Activated B cell treated with CpG ODN at 0.5 μM for 24 hours (primary cell): ENCODE results near the gene SORL1. TPM values are rescaled to one million over a fixed set of nuclear protein-coding genes. Genes with fewer than 3 reads are reported as not detected.
A peak's percentile ranks its signal among the peaks of the same experiment; 100 is the strongest.

Experiments
- ATAC-seq: fragments of 200-7000 bp; cut with Tn5 transposase; one replicate; pipeline ENCODE4 v1.10.0; 2021; ENCODE audit warnings: low read depth, mild to moderate bottlenecking, moderate library complexity
- CTCF ChIA-PET: fragments of 350-600 bp; sonication (Branson Sonifier 250); formaldehyde crosslinking; loops from one replicate; lab custom pipeline; 2021; ENCODE audit warnings: antibody characterized with exemption; lab: Charles Lee
- POLR2A ChIA-PET: fragments of 350-600 bp; sonication (Branson Sonifier 250); formaldehyde crosslinking; loops from one replicate; lab custom pipeline; 2021; ENCODE audit warnings: antibody characterized with exemption; lab: Charles Lee
- DNase-seq: peaks from one replicate; pipeline ENCODE4 v3.0.0; 2022
- H3K27ac Mint-ChIP-seq: one replicate; pipeline ENCODE4 v1.8.0; 2020; ENCODE audit warnings: mixed read lengths
- H3K27me3 Mint-ChIP-seq: one replicate; pipeline ENCODE4 v1.8.0; 2021; ENCODE audit warnings: mixed read lengths
- H3K36me3 Mint-ChIP-seq: one replicate; pipeline ENCODE4 v1.8.0; 2021; ENCODE audit warnings: low read depth, mixed read lengths
- H3K4me1 Mint-ChIP-seq: one replicate; pipeline ENCODE4 v1.8.0; 2021; ENCODE audit warnings: mixed read lengths
- H3K4me3 Mint-ChIP-seq: one replicate; pipeline ENCODE4 v1.8.0; 2020; ENCODE audit warnings: mild to moderate bottlenecking, mixed read lengths
- H3K9me3 Mint-ChIP-seq: one replicate; pipeline ENCODE4 v1.8.0; 2020; ENCODE audit warnings: mixed read lengths
- intact Hi-C: fragments of 100-400 bp; cut with micrococcal nuclease; formaldehyde crosslinking; loops from one replicate; pipeline ENCODE4 v1.15.1; 2024
- total RNA-seq: library from RNA; stranded (reverse); gene quantifications from 2 replicates; pipeline ENCODE4 v1.2.3, GENCODE V29; 2022
- TF ChIP-seq, protein P1 (sequence below): fragments of 200-600 bp; IDR thresholded peaks from one replicate; pipeline ENCODE4 v1.8.0; 2022; ENCODE audit warnings: antibody characterized with exemption, mild to moderate bottlenecking

Gene SORL1
- total RNA-seq, 1 donor from 2014 or later, result 180 TPM

DNA sequence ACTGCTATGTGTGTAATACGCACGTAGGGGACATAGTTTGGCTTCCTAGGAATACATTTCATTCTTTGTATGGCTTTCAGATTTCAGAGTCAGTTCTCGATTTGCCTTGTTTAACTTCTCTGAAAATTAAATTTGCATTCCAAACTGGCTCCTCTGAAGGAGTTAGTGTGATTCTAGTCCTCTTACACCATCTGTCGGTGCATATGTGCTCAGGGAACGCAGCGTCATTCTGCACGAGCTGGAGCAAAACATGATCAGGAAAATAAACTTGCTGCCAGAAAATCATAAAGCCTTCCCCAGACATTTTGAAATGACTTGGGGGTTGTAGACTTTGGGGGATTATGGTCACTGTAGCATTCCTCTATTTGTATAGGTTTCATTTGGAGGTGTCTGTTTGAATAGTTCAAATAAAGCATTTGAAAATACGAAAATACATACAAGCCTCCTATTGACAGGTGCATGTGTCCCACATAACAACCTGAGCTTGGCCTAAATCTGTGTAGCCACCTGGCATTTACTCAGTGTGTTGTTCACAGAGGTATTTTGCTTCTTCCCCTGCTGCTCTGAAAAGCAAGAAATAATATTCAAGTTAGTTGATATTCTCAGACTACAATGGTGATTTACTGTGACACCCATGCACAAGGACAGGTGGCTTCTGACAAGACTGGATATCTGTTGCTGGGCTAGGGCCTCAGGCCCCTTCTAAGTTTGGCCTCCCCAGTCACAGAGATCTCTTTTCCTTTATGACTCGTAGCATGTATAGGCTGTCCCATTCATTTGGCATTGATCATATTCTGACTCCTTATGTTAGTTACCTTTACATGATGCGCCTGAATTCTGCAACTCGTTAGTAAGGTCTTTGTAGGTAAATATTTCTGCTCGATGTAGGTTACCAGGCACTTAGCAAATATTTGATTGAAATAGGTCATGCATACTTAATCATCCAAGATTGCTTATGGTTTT, 82.3 kb downstream of the SORL1 start:
- ChIA-PET POLR2A (no interaction called here), CTCF (interaction anchor here (1.0 to 1.6 kb wide), 2 partner anchors 213 to 215 kb away, joined by 3 read pairs; no protein-coding TSS in a partner anchor)
- Mint-ChIP-seq H3K4me3 (no peak overlapping the region), H3K36me3 (peaks cover 78% of the 10 kb centered on the region), H3K27me3 (no peaks in the 10 kb centered on the region), H3K4me1 (peaks cover 36% of the 10 kb centered on the region), H3K27ac (no peak overlapping the region), H3K9me3 (peaks cover 8% of the 10 kb centered on the region)
- TF ChIP-seq, protein P1, sequence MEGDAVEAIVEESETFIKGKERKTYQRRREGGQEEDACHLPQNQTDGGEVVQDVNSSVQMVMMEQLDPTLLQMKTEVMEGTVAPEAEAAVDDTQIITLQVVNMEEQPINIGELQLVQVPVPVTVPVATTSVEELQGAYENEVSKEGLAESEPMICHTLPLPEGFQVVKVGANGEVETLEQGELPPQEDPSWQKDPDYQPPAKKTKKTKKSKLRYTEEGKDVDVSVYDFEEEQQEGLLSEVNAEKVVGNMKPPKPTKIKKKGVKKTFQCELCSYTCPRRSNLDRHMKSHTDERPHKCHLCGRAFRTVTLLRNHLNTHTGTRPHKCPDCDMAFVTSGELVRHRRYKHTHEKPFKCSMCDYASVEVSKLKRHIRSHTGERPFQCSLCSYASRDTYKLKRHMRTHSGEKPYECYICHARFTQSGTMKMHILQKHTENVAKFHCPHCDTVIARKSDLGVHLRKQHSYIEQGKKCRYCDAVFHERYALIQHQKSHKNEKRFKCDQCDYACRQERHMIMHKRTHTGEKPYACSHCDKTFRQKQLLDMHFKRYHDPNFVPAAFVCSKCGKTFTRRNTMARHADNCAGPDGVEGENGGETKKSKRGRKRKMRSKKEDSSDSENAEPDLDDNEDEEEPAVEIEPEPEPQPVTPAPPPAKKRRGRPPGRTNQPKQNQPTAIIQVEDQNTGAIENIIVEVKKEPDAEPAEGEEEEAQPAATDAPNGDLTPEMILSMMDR, result no peak
- ATAC-seq, result no peak
- DNase-seq, result no peak
- intact Hi-C loops, result loop anchor here (1.0 to 5.0 kb wide), 3 partner anchors 42 to 213 kb away; no protein-coding TSS in a partner anchor

DNA sequence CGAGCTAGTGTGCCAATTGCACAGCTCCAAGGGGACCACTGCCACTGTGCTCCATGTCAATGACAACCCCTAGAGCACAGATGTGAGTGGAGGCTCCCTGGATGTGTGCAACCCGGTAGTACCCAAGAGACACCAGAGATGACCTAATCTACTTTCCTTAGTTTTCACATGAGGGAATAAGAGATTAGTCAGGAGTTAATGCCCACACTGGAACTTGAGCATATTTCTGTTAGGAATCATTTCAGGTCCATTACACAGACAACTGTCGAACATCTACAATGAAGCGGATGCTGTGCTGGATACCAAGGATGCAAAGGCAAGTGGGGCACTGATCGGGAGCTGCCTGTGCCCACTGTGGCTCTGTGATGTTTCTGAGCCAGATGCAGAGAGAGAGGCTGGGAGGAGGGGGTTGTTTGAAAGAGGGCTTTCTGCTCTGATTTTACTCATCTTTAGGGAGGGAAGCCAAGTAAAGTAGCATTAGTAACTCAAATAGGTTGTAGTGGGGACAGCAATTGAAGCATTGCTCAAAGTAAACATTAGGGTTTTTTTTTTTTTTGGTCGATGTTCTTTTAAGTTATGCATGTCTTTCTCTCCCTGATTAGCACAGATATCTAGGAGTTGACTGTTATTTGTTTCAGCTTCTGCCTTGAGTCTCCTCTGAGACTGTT, 83.1 kb downstream of the SORL1 start:
- ATAC-seq (no peak), DNase-seq (no peak)
- Mint-ChIP-seq H3K4me1 (peaks cover 36% of the 10 kb centered on the region), H3K27me3 (no peaks in the 10 kb centered on the region), H3K9me3 (peaks cover 4% of the 10 kb centered on the region), H3K4me3 (no peak overlapping the region), H3K36me3 (peaks cover 78% of the 10 kb centered on the region), H3K27ac (no peak overlapping the region)
- CTCF ChIA-PET, result interaction anchor here (1.6 kb wide), 1 partner anchor 214 kb away, joined by 3 read pairs; no protein-coding TSS in a partner anchor
- intact Hi-C loops, result loop anchor here (2.0 to 5.0 kb wide), 2 partner anchors 43 to 56 kb away; no protein-coding TSS in a partner anchor
- TF ChIP-seq, protein P1, result no peak
- POLR2A ChIA-PET, result interaction anchor here (0.7 kb wide), 1 partner anchor 1557 kb away, joined by 6 read pairs; no protein-coding TSS in a partner anchor

DNA sequence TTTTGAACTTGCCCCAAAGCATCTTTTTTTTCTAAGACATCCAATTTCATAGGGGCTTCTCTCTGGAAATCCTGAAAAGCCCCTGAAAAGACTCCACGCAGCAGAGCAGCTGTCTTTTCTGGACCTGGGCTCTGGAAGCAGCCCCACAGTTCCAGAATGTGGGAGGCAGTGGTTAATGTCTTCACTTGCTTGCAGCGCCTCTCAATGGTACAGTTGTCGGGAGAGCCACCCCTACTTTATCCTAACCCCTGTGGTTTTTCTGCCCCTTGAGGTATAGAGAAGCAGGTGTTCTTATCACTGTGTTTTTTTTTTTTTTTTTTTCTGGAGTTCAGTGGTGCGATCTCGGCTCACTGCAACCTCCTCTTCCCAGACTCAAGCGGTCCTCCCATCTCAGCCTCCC, 84.0 kb downstream of the SORL1 start:
- H3K4me3 Mint-ChIP-seq, result no peak overlapping the region
- no peaks in the 10 kb centered on the region for H3K9me3 Mint-ChIP-seq
- intact Hi-C loops, result loop anchor here (5.0 kb wide), 1 partner anchor 44 kb away; no protein-coding TSS in a partner anchor
- no peak overlapping the region for H3K27ac Mint-ChIP-seq
- DNase-seq (no peak), ATAC-seq (no peak)
- TF ChIP-seq, protein P1, result no peak
- peaks cover 36% of the 10 kb centered on the region for H3K4me1 Mint-ChIP-seq
- H3K36me3 Mint-ChIP-seq, result peaks cover 70% of the 10 kb centered on the region
- ChIA-PET POLR2A (interaction anchor here (0.6 to 0.7 kb wide), 2 partner anchors 233 to 1198 kb away, joined by 3 to 4 read pairs; no protein-coding TSS in a partner anchor), CTCF (interaction anchor here (1.6 kb wide), 1 partner anchor 215 kb away, joined by 3 read pairs; no protein-coding TSS in a partner anchor)
- H3K27me3 Mint-ChIP-seq, result no peaks in the 10 kb centered on the region

DNA sequence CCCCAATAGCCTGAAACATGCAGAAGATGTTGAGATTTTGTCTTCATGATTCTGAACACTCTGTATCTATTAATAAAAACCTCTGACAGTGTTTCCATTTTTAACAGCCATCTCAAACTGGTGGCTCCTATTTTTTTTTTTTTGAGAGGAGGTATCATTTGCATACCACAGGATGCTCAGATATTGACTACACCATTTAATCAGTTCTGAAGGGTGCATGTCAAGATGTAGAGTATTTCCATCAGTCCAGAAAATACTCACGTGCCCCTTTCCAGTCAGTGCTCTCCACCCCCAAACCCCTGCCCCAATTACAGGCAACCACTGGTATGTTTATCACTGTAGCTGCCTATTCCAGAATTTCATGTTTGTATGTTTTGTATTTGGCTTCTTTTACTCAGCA, 85.9 kb downstream of the SORL1 start:
- ATAC-seq, result peak; percentile 49
- CTCF ChIA-PET, result interaction anchor here (0.7 kb wide), 1 partner anchor 220 kb away, joined by 3 read pairs; no protein-coding TSS in a partner anchor
- H3K4me3 Mint-ChIP-seq, result no peak overlapping the region

More for the DNA sequence above, 85.9 kb downstream of the SORL1 start:
- TF ChIP-seq, protein P1, result no peak
- no peak for DNase-seq
- Mint-ChIP-seq H3K36me3 (peaks cover 68% of the 10 kb centered on the region), H3K27me3 (no peaks in the 10 kb centered on the region), H3K27ac (no peak overlapping the region), H3K9me3 (no peaks in the 10 kb centered on the region), H3K4me1 (peaks cover 36% of the 10 kb centered on the region)
- POLR2A ChIA-PET, result interaction anchor here (0.9 kb wide), 1 partner anchor 87 kb away, joined by 3 read pairs; no protein-coding TSS in a partner anchor
- intact Hi-C loops, result loop anchor here (5.0 kb wide), 1 partner anchor 46 kb away; no protein-coding TSS in a partner anchor
